Measurements from ENCODE around the gene VMP1.
"Not testable (repeated sequence)": the region's sequence is repeated elsewhere in the genome, so short reads cannot be mapped to it uniquely, and the experiment has no call there.

The VMP1 gene

GRCh38 chr17:59756236-59756818, 48.9 kb downstream of the VMP1 start:
- no peak for DNase-seq

GRCh38 chr17:59757043-59757442, 49.6 kb downstream of the VMP1 start:
- no peak for DNase-seq

- DNase-seq, result no peak
These were observed 50.0 kb downstream of the VMP1 start for GRCh38 chr17:59757470-59757869.

- no peak for DNase-seq
These were observed 50.5 kb downstream of the VMP1 start for GRCh38 chr17:59757881-59758385.

GRCh38 chr17:59758998-59759651, 51.7 kb downstream of the VMP1 start:
- DNase-seq, result not testable (repeated sequence)

- no peak for DNase-seq
These were observed 52.7 kb downstream of the VMP1 start for GRCh38 chr17:59760160-59760559.

- no peak for DNase-seq
These were observed 54.1 kb downstream of the VMP1 start for GRCh38 chr17:59761385-59762048.

- DNase-seq, result no peak
These were observed 54.8 kb downstream of the VMP1 start for GRCh38 chr17:59762049-59762823.

GRCh38 chr17:59762824-59763374, 55.4 kb downstream of the VMP1 start:
- no peak for DNase-seq

- DNase-seq, result no peak
These were observed 56.4 kb downstream of the VMP1 start for GRCh38 chr17:59763861-59764260.

GRCh38 chr17:59764292-59764741, 56.9 kb downstream of the VMP1 start:
- no peak for DNase-seq

- no peak for DNase-seq
These were observed 57.6 kb downstream of the VMP1 start for GRCh38 chr17:59765038-59765437.

GRCh38 chr17:59766491-59766890, 59.0 kb downstream of the VMP1 start:
- no peak for DNase-seq

- no peak for DNase-seq
These were observed 59.7 kb downstream of the VMP1 start for GRCh38 chr17:59767176-59767575.

- DNase-seq, result no peak
These were observed 62.4 kb downstream of the VMP1 start for GRCh38 chr17:59769887-59770286.

GRCh38 chr17:59771093-59771492, 63.6 kb downstream of the VMP1 start:
- no peak for DNase-seq

GRCh38 chr17:59775786-59776350, 68.4 kb downstream of the VMP1 start:
- DNase-seq, result no peak

- DNase-seq, result no peak
These were observed 69.1 kb downstream of the VMP1 start for GRCh38 chr17:59776577-59776976.

- DNase-seq, result no peak
These were observed 69.6 kb downstream of the VMP1 start for GRCh38 chr17:59777033-59777432.

GRCh38 chr17:59778996-59779395, 71.5 kb downstream of the VMP1 start:
- no peak for DNase-seq

- no peak for DNase-seq
These were observed 72.1 kb downstream of the VMP1 start for GRCh38 chr17:59779521-59779920.

- not testable (repeated sequence) for DNase-seq
These were observed 73.1 kb downstream of the VMP1 start for GRCh38 chr17:59780548-59780947.

All from stimulated activated CD4-positive, alpha-beta T cell treated with anti-CD3 and anti-CD28 coated beads, Interleukin-12 subunit alpha, Interleukin-12 subunit beta, amount 100 ng/mL, for 4 hours (primary cell).